SKM-1 (cell line): ENCODE measurements around the gene DAPP1.
"Not testable (repeated sequence)": the region's sequence is repeated elsewhere in the genome, so short reads cannot be mapped to it uniquely, and the experiment has no call there.

Source experiments
- DNase-seq: peaks from one replicate; lab custom pipeline; 2025; ENCODE audit not compliant: unreplicated experiment; lab: John Stamatoyannopoulos, UW

Gene DAPP1

DNA sequence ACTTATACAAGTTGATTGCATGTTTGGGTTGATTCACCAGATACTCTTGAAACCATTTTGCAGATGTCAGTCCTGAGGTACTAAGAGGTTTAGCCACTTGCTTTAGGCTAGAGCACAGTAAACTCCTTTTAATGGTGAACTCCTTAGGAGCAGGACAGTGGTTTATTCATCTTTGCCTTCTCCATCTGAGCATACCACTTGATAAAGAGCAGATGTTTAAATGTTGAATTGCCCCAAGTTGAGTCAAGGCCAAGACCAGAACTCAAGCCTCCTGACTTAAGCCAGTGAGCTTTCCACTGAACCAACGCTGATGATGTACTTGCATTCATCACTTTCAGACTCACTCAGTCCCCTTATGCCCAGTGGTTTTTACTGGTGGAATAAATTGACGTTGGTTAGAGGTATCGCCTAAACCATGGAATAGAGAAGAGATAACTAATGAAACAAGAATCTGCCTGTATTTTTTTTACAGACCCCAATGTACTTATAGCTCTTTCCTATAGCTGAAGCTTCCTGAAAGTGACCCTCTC is 7.5 kb downstream of the DAPP1 start:
- DNase-seq, result no peak

DNA sequence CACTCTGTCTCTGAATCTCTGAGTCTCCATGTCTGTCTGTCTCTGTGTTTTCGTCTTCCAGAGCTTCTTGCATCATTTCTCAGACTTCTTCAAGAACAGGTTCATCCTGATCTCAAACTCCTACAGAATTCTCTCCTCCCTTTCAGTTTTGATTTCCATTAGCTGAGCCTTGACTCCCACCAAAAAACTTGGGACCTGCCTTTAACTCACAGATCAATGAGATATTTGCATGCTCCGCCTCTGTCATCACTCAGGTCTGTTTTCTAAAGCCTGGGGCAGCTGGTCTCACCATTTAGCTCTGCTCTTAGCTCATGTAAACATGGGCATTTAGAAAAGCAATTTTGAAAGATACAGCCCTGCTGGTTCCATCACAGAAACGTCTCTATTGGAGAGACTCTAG is 8.6 kb downstream of the DAPP1 start:
- DNase-seq, result no peak

- DNase-seq, result no peak
These were observed 9.4 kb downstream of the DAPP1 start for GRCh38 chr4:99826016-99826415.

DNA sequence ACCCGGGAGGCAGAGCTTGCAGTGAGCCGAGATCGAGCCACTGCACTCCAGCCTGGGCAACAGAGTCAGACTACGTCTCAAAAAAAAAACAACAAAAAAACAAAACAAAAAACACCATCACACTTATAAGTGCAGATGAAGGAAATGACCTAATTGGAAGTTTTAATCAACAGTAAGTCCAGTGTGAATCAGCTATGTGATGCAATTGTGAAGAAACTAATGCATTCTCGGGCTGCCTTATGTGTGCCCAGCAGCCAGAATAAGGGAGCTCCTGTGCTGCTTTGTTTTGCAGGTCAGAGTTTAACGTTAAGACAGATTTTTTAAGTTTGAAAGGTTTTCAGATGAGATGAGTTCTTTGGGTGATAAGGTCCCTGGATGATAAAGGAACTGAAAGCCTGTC is 10.8 kb downstream of the DAPP1 start:
- DNase-seq, result no peak

- no peak for DNase-seq
These were observed 11.2 kb downstream of the DAPP1 start for GRCh38 chr4:99827857-99828256.

- DNase-seq, result no peak
These were observed 11.8 kb downstream of the DAPP1 start for GRCh38 chr4:99828477-99828876.

DNA sequence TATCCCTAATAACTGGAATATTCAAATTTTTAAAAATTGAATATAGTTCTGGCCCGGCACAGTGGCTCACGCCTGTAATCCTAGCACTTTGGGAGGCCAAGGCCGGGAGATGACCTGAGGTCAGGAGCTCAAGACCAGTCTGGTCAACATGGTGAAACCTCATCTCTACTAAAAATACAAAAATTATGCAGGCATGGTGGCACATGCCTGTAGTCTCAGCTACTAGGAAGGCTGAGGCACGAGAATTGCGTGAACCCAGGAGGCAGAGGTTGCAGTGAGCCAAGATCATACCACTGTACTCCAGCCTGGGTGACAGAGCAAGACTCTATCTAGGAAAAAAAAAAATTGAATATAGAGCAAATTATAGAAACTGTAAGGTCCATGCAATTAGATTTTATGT is 13.4 kb downstream of the DAPP1 start:
- DNase-seq, result not testable (repeated sequence)

- DNase-seq, result no peak
These were observed 15.7 kb downstream of the DAPP1 start for GRCh38 chr4:99832321-99832720.

GRCh38 chr4:99832758-99833157 is 16.1 kb downstream of the DAPP1 start:
- no peak for DNase-seq

DNA sequence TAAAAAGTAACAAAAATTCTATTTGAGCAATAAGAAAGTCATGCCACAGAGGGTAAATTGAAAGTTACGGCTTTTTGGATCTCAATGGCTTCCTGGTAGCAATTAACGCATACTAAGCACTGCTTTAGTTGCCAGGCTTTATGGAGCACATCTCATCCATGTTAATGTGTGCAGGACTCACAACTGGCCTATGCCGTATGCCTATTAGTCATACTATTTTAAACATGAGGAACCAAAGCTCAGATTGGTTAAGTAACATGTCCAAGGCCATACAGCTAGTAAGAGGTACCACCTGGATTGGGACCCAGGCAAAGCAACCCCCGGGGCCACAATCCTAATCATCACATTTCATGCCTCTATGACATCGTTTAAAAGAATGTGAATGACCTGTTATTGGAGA is 17.1 kb downstream of the DAPP1 start:
- DNase-seq, result no peak

DNA sequence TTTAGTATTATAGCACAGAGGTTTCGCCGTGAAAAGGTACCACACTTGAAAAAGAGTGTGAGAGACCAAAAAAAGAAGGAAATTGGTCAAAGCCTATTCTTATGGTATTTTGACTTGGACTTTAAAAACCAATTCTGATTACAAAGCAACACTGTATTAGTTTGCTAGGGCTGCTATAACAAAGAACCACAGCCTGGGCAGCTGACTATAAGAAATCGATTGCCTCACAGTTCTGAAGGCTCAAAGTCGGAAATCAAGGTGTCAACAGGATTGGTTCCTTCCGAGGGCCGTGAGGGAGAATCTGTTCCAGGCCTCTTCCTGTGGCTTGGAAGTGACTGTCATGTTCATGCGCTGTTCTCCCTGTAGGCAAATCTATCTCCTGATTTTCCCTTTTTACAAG is 17.9 kb downstream of the DAPP1 start:
- DNase-seq, result no peak

DNA sequence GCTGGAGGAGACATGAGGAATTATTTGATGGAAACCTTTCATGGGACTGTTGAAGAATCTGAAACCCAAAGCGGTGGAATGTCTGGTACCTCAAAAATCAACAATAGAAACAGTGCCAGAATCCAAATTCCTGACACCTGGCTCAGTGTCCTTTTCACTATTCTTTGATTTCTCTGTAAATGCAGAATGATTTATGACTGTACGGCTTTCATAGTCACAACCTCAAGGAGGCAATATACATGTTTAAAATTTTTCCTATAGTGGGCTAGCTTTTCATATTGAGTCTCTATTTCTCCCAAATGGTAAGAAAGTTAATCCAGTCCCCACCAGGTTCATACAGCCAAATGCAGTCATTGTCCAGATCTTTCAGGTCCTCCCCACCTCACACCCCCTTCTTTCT is 19.3 kb downstream of the DAPP1 start:
- no peak for DNase-seq

DNA sequence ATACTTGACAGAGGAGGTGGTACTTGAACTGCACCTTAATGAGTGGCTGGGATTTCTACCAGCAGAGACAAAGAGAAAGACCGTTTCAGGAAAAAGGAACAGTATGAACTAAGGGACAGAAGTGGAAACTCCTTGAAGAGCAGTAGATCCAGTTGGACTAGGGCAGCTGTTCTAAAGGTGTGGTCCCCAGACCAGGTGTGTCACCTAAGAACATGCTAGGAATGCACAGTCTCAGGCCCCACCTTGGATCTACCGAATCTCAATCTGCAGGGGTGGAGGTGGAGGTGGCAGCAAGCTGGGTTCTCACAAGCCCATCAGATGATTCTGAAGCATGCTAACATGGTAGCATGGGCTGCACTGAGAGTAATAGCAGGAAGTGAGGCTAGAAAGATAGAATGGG is 22.3 kb downstream of the DAPP1 start:
- no peak for DNase-seq

DNA sequence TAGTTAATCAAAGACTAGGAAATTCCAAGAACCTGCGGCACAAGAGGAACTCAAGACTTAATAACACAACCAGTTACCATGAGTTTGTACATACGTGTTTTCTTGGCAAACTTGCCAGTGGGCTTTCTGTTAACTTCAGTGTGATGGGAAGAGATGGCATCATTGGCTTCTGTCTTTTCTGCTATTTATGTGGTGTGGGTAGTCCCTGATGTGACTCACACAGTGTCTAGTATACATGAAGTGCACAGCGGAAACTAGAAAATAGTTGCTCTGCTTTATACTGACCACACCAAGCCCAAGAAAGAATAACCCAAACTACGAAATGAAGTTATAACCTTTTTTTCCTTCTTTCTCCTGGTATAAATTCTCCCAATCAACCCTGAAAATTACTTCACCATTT is 24.5 kb downstream of the DAPP1 start:
- no peak for DNase-seq

DNA sequence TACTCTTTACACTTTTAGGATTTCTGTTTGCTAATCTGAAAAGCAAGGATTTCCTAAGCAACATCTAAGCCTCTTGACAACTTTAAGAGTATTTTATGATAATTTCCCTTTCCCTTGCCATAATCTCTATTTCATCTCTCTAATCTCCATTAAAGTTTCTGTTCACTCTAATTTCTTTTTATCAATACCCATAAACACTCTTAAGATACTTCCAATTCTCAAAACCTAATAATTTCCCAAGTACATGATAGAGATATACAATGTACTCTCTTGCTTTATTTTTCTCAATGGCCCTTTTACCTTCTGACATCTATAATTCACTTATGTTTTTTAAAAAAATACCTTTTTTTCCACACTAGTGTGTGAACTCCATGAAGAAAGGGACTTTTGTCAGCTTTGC is 26.8 kb downstream of the DAPP1 start:
- DNase-seq, result no peak

DNA sequence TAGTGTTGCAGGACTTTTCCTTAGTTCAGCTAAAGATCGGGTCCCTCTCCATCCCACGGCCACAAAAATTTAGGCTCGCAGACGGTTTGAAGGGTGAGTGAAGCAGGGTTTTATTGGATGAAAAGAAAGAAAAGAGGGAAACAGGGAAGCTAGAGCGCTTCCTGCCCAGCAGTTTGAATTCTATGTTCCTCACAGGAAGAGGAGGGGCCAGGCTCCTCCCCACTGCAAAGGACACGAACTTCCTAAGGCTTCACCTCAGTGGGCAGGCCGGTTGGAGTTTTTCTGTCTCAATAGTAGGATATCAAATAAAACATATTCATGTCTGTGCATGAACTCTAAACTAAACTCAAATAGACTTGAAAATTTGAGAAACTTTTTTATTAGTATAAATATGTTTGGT is 27.4 kb downstream of the DAPP1 start:
- no peak for DNase-seq

- DNase-seq, result no peak
These were observed 28.6 kb downstream of the DAPP1 start for GRCh38 chr4:99845179-99845578.

- no peak for DNase-seq
These were observed 29.3 kb downstream of the DAPP1 start for GRCh38 chr4:99845708-99846469.

DNA sequence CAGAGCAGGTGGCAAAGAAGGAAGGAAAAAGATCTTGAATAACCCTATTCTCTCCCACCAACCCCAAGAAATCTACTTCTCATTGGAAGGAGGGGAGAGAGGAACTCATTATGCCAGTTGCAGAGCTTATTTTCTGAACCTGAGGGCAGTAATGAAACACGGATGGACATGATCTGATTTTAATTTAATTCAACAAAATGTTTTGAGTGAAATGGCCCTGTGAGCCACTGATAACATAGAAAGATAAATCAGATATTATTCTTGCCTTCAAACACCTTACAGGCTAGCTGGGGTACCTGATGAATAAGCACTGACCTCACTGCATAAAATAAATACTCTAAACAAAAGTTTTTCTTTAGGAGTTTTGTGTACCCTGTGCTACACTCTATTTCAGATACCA is 30.3 kb downstream of the DAPP1 start:
- no peak for DNase-seq

GRCh38 chr4:99847362-99847976 is 30.8 kb downstream of the DAPP1 start:
- DNase-seq, result peak; percentile 67

GRCh38 chr4:99848591-99849001 is 32.0 kb downstream of the DAPP1 start:
- no peak for DNase-seq

GRCh38 chr4:99852199-99852749 is 35.6 kb downstream of the DAPP1 start:
- no peak for DNase-seq
